Measurements from ENCODE around the gene SYTL4.

GRCh38 chrX:100720301-100720700 lies 11.6 kb downstream of the SYTL4 start:
- no peak for TF ChIP-seq ATF2 (IDR thresholded peaks at IDR 0.05; ENCODE audit: low read length)
- no peak for TF ChIP-seq CTCF (IDR thresholded peaks at IDR 0.05; ENCODE audit: control extremely low read depth in 1 of 3, insufficient read depth in 1 of 3, low read depth in 1 of 3, low read length in 3 of 3)
